K562 (cell line): ENCODE measurements around the gene TTLL9. TPM values are rescaled to one million over a fixed set of nuclear protein-coding genes. Genes with fewer than 3 reads are reported as not detected.

Experiments used
- HLTF ChIP-seq: fragments of 450-650 bp; IDR thresholded peaks from 2 replicates; pipeline ENCODE4 v1.6.1; 2016
- MEF2D ChIP-seq: conservative IDR thresholded peaks from 2 replicates; pipeline ENCODE4 v1.6.1; 2016; ENCODE audit warnings: low read depth, missing genetic modification characterization, missing compliant biosample characterization
- NBN ChIP-seq: fragments of 450-650 bp; IDR thresholded peaks from 2 replicates; pipeline ENCODE4 v1.6.1; 2016; ENCODE audit warnings: low read depth, mild to moderate bottlenecking
- RAD21 ChIP-seq, 2 experiments: fragments of 250-450 bp in 1 of 2; fragments of 450-650 bp in 1 of 2; sonication (Bioruptor Pico) in 1 of 2; formaldehyde crosslinking in 1 of 2; IDR thresholded peaks in 1 of 2; conservative IDR thresholded peaks in 1 of 2; 2 replicates each; pipeline versions ENCODE4 v1.4.0 to v1.8.0; 2020 to 2022; ENCODE audit warnings: mild to moderate bottlenecking in 2 of 2, moderate library complexity in 1 of 2
- RBM15 ChIP-seq: fragments of 200-400 bp; formaldehyde crosslinking; IDR thresholded peaks from 2 replicates; pipeline ENCODE4 v1.6.1; 2018; ENCODE audit warnings: mild to moderate bottlenecking, low read length, moderate library complexity; ENCODE audit not compliant: insufficient read depth
- SIX5 ChIP-seq, 2 experiments: IDR thresholded peaks; 2 replicates each; pipeline ENCODE4 v1.6.1; 2011; ENCODE audit warnings: low read length in 2 of 2, borderline replicate concordance in 1 of 2, low read depth in 1 of 2, mild to moderate bottlenecking in 1 of 2, moderate library complexity in 1 of 2; ENCODE audit not compliant: insufficient read depth in 1 of 2
- STAG1 ChIP-seq: sonication (generic); formaldehyde crosslinking; IDR thresholded peaks from 2 replicates; pipeline ENCODE4 v1.5.0; 2020; ENCODE audit warnings: missing genetic modification reagents, borderline replicate concordance
- ZBTB7A ChIP-seq: IDR thresholded peaks from 2 replicates; pipeline ENCODE4 v1.6.1; 2011; ENCODE audit warnings: low read depth, mild to moderate bottlenecking, low read length, moderate library complexity, borderline replicate concordance; ENCODE audit not compliant: control insufficient read depth
- ZFP36 ChIP-seq: fragments of 150-350 bp; IDR thresholded peaks from 2 replicates; pipeline ENCODE4 v1.6.1; 2018; ENCODE audit warnings: low read length, low read depth; ENCODE audit not compliant: partially characterized antibody
- ZNF316 ChIP-seq: fragments of 450-650 bp; IDR thresholded peaks from 2 replicates; pipeline ENCODE4 v1.6.1; 2016
- polyA plus RNA-seq, 8 experiments: library from polyadenylated mRNA; depleted of rRNA in 4 of 8; stranded (reverse) in 5 of 8; unstranded in 3 of 8; fragments of >200 nt; fragmentation: Nextera tagmentation in 2 of 8; fragmentation: Illumina TruSeq in 1 of 8; extraction: Ambion mirVana in 2 of 8; extraction: Trizol in 1 of 8; gene quantifications; 2 replicates each; pipeline versions ENCODE4 v1.2.1 to v1.2.3, GENCODE V29; 2011 to 2014; ENCODE audit warnings: inconsistent platforms in 1 of 8, missing spikeins in 1 of 8
- total RNA-seq, 7 experiments: library from RNA; depleted of rRNA in 6 of 7; stranded (reverse); fragments of >200 nt in 6 of 7; fragmentation: Illumina TruSeq in 2 of 7; extraction: Trizol in 2 of 7; gene quantifications; 2 replicates each; pipeline versions ENCODE4 v1.2.1 to v1.2.3, GENCODE V29; 2011 to 2021; ENCODE audit warnings: low replicate concordance in 1 of 7
- TF ChIP-seq, protein P1 (sequence below), 2 experiments: fragments of 450-650 bp; formaldehyde crosslinking in 1 of 2; IDR thresholded peaks; 2 replicates each; pipeline versions ENCODE4 v1.4.0 to v1.6.1; 2014 to 2020; ENCODE audit warnings: mild to moderate bottlenecking in 2 of 2, borderline replicate concordance in 1 of 2, low read depth in 1 of 2
- TF ChIP-seq, protein P2 (sequence below): fragments of 250-450 bp; sonication (Bioruptor Pico); IDR thresholded peaks from 2 replicates; pipeline ENCODE4 v1.5.0; 2021
- TF ChIP-seq, protein P3 (sequence below): sonication (generic); formaldehyde crosslinking; IDR thresholded peaks from 2 replicates; pipeline ENCODE4 v1.8.0; 2022; ENCODE audit warnings: mild to moderate bottlenecking, missing genetic modification reagents
- TF ChIP-seq, protein P4 (sequence below): fragments of 450-650 bp; formaldehyde crosslinking; IDR thresholded peaks from 2 replicates; pipeline ENCODE4 v1.4.0; 2020; ENCODE audit warnings: mild to moderate bottlenecking, moderate library complexity

TTLL9 gene
- total and polyA plus RNA-seq, 9 of the 15 experiments (the other 6 are each of a cell fraction or from before 2014, with no cell fraction given) = 0.06 to 0.07 TPM; not detected in 7

DNA sequence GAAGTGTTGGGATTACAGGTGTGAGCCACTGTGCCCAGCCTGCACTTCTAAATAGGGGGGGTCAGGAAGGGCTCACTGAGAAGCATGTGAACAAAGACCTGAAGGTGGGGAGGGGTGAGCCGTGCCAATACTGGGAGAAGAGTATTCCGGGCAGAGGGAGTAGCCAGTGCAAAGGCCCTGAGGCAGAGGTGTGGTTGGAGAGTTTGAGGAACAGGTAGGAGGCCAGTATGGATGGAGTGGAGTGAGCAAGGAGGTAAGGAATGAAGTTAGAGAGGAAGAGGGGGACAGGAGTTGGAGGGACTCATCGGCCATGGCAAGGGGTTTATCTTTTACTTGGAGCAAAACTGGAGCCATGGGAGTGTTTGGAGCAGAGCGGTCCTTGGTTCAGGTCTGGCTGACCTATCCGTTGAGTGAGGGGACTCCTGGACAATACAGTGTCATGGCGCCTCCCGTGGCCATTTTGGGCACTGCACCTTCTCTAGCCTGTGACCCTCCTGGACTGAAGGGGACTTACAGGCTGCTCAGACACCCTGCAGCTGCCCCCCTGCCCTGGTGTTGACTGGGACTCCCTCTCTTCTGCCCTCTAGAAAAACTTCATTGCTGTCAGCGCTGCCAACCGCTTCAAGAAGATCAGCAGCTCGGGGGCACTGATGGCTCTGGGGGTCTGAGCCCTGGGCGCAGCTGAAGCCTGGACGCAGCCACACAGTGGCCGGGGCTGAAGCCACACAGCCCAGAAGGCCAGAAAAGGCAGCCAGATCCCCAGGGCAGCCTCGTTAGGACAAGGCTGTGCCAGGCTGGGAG, 37.1 kb upstream of the TTLL9 start (continued):
- TF ChIP-seq STAG1 = peak; percentile 70; the same call in 1 of the 2 replicates
- no peak for TF ChIP-seq ZFP36
- no peak for TF ChIP-seq ZNF316
- TF ChIP-seq, protein P1, sequence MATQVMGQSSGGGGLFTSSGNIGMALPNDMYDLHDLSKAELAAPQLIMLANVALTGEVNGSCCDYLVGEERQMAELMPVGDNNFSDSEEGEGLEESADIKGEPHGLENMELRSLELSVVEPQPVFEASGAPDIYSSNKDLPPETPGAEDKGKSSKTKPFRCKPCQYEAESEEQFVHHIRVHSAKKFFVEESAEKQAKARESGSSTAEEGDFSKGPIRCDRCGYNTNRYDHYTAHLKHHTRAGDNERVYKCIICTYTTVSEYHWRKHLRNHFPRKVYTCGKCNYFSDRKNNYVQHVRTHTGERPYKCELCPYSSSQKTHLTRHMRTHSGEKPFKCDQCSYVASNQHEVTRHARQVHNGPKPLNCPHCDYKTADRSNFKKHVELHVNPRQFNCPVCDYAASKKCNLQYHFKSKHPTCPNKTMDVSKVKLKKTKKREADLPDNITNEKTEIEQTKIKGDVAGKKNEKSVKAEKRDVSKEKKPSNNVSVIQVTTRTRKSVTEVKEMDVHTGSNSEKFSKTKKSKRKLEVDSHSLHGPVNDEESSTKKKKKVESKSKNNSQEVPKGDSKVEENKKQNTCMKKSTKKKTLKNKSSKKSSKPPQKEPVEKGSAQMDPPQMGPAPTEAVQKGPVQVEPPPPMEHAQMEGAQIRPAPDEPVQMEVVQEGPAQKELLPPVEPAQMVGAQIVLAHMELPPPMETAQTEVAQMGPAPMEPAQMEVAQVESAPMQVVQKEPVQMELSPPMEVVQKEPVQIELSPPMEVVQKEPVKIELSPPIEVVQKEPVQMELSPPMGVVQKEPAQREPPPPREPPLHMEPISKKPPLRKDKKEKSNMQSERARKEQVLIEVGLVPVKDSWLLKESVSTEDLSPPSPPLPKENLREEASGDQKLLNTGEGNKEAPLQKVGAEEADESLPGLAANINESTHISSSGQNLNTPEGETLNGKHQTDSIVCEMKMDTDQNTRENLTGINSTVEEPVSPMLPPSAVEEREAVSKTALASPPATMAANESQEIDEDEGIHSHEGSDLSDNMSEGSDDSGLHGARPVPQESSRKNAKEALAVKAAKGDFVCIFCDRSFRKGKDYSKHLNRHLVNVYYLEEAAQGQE (IDR thresholded peaks at IDR 0.05; ENCODE audit: borderline replicate concordance) = 0 out of 2 replicates have a peak, but pooled peaks have one; percentile 7
- TF ChIP-seq, protein P1 (CRISPR knock-in tag; IDR thresholded peaks at IDR 0.05; ENCODE audit: low read depth) = no peak
- no peak for TF ChIP-seq MEF2D (tag)
- TF ChIP-seq, protein P2, sequence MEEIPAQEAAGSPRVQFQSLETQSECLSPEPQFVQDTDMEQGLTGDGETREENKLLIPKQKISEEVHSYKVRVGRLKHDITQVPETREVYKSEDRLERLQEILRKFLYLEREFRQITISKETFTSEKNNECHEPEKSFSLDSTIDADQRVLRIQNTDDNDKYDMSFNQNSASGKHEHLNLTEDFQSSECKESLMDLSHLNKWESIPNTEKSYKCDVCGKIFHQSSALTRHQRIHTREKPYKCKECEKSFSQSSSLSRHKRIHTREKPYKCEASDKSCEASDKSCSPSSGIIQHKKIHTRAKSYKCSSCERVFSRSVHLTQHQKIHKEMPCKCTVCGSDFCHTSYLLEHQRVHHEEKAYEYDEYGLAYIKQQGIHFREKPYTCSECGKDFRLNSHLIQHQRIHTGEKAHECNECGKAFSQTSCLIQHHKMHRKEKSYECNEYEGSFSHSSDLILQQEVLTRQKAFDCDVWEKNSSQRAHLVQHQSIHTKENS (CRISPR knock-in tag) = no peak
- peak in 1 of 2 experiments; percentile 58; a peak in 2 of 4 replicates for TF ChIP-seq RAD21 (CRISPR knock-in tag; conservative IDR thresholded peaks at IDR 0.05 in 1 of 2, IDR thresholded peaks at IDR 0.05 in 1 of 2)
- peak; percentile 43; the same call in 1 of the 2 replicates for TF ChIP-seq HLTF
- TF ChIP-seq RBM15 = no peak
- TF ChIP-seq ZBTB7A = peak; percentile 30; the same call in 1 of the 2 replicates
- TF ChIP-seq, protein P3, sequence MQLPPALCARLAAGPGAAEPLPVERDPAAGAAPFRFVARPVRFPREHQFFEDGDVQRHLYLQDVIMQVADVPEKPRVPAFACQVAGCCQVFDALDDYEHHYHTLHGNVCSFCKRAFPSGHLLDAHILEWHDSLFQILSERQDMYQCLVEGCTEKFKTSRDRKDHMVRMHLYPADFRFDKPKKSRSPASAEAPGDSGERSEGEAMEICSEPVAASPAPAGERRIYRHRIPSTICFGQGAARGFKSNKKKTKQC (CRISPR knock-in tag) = no peak
- TF ChIP-seq, protein P4, sequence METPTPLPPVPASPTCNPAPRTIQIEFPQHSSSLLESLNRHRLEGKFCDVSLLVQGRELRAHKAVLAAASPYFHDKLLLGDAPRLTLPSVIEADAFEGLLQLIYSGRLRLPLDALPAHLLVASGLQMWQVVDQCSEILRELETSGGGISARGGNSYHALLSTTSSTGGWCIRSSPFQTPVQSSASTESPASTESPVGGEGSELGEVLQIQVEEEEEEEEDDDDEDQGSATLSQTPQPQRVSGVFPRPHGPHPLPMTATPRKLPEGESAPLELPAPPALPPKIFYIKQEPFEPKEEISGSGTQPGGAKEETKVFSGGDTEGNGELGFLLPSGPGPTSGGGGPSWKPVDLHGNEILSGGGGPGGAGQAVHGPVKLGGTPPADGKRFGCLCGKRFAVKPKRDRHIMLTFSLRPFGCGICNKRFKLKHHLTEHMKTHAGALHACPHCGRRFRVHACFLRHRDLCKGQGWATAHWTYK (CRISPR knock-in tag) = no peak
- TF ChIP-seq NBN = no peak
- no peak for TF ChIP-seq SIX5 (IDR thresholded peaks at IDR 0.05; ENCODE audit: borderline replicate concordance in 1 of 2, insufficient read depth in 1 of 2, low read depth in 1 of 2, low read length in 2 of 2)
